ENCODE results near the gene GJD3. TPM values are rescaled to one million over a fixed set of nuclear protein-coding genes. Genes with fewer than 3 reads are reported as not detected.

Gene GJD3
- total and polyA plus RNA-seq, 9 of the 15 experiments (the other 6 are each of a cell fraction or from before 2014, with no cell fraction given): 0.17 to 0.38 TPM; not detected in 7

DNA sequence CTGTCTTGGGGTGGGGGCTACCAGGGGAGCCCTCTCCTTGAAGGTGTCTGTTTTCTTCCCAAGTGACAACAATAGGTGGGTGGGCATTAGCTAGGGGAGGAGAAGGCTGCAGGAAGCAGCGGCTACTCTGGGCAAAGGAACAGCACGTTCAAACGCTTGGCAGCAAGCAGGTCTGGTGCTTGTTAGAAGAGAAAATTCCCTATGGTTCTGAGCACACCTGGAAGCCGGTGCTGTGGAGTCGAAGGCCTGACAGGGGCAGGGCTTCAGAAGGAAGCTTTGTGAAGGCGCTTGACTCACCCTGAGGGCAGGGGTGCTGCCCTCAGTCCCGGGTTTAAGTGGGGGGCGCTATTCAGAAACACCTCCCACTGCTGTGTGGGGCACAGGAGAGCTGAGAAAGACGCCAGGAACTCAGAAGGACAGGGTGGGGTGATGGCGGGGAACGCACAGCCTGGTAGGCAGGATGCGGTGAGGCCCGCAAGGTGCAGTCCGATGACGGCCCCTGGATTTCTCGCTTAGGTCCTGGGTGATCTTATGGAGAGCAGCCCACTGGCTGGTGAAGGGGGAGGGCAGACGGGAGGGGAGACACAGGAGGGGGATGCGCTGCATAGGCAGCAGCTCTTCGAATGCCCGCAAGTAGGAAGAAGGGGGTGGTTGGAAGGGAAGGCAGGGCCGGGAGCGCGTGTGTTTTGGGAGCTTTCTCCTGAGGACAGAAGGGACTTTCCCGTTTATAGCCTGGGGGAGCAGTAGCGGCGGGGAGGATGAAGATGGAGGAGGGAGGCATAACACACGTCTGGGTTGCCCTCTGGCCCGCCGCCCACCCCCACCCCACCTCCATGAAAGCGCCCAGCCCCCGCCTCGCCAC is 3.2 kb downstream of the GJD3 start:
- no peak overlapping the region for H3K4me2 ChIP-seq (ENCODE audit: insufficient read depth, low read length)
- TF ChIP-seq, protein P1, sequence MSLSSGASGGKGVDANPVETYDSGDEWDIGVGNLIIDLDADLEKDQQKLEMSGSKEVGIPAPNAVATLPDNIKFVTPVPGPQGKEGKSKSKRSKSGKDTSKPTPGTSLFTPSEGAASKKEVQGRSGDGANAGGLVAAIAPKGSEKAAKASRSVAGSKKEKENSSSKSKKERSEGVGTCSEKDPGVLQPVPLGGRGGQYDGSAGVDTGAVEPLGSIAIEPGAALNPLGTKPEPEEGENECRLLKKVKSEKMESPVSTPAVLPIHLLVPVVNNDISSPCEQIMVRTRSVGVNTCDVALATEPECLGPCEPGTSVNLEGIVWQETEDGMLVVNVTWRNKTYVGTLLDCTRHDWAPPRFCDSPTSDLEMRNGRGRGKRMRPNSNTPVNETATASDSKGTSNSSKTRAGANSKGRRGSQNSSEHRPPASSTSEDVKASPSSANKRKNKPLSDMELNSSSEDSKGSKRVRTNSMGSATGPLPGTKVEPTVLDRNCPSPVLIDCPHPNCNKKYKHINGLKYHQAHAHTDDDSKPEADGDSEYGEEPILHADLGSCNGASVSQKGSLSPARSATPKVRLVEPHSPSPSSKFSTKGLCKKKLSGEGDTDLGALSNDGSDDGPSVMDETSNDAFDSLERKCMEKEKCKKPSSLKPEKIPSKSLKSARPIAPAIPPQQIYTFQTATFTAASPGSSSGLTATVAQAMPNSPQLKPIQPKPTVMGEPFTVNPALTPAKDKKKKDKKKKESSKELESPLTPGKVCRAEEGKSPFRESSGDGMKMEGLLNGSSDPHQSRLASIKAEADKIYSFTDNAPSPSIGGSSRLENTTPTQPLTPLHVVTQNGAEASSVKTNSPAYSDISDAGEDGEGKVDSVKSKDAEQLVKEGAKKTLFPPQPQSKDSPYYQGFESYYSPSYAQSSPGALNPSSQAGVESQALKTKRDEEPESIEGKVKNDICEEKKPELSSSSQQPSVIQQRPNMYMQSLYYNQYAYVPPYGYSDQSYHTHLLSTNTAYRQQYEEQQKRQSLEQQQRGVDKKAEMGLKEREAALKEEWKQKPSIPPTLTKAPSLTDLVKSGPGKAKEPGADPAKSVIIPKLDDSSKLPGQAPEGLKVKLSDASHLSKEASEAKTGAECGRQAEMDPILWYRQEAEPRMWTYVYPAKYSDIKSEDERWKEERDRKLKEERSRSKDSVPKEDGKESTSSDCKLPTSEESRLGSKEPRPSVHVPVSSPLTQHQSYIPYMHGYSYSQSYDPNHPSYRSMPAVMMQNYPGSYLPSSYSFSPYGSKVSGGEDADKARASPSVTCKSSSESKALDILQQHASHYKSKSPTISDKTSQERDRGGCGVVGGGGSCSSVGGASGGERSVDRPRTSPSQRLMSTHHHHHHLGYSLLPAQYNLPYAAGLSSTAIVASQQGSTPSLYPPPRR (CRISPR knock-in tag; IDR thresholded peaks at IDR 0.05; ENCODE audit: borderline replicate concordance): no peak
- TF ChIP-seq C11orf30 (IDR thresholded peaks at IDR 0.05; ENCODE audit: low read depth) (no peak), ZFPM2 (CRISPR knock-in tag; IDR thresholded peaks at IDR 0.05) (no peak), BCOR (IDR thresholded peaks at IDR 0.05) (no peak)
- TF ChIP-seq, protein P2, sequence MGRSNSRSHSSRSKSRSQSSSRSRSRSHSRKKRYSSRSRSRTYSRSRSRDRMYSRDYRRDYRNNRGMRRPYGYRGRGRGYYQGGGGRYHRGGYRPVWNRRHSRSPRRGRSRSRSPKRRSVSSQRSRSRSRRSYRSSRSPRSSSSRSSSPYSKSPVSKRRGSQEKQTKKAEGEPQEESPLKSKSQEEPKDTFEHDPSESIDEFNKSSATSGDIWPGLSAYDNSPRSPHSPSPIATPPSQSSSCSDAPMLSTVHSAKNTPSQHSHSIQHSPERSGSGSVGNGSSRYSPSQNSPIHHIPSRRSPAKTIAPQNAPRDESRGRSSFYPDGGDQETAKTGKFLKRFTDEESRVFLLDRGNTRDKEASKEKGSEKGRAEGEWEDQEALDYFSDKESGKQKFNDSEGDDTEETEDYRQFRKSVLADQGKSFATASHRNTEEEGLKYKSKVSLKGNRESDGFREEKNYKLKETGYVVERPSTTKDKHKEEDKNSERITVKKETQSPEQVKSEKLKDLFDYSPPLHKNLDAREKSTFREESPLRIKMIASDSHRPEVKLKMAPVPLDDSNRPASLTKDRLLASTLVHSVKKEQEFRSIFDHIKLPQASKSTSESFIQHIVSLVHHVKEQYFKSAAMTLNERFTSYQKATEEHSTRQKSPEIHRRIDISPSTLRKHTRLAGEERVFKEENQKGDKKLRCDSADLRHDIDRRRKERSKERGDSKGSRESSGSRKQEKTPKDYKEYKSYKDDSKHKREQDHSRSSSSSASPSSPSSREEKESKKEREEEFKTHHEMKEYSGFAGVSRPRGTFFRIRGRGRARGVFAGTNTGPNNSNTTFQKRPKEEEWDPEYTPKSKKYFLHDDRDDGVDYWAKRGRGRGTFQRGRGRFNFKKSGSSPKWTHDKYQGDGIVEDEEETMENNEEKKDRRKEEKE (IDR thresholded peaks at IDR 0.05; ENCODE audit: borderline replicate concordance in 1 of 2, control insufficient read depth in 1 of 2, low read depth in 2 of 2, low read length in 1 of 2): no peak
- TF ChIP-seq, protein P3, sequence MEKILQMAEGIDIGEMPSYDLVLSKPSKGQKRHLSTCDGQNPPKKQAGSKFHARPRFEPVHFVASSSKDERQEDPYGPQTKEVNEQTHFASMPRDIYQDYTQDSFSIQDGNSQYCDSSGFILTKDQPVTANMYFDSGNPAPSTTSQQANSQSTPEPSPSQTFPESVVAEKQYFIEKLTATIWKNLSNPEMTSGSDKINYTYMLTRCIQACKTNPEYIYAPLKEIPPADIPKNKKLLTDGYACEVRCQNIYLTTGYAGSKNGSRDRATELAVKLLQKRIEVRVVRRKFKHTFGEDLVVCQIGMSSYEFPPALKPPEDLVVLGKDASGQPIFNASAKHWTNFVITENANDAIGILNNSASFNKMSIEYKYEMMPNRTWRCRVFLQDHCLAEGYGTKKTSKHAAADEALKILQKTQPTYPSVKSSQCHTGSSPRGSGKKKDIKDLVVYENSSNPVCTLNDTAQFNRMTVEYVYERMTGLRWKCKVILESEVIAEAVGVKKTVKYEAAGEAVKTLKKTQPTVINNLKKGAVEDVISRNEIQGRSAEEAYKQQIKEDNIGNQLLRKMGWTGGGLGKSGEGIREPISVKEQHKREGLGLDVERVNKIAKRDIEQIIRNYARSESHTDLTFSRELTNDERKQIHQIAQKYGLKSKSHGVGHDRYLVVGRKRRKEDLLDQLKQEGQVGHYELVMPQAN (IDR thresholded peaks at IDR 0.05; ENCODE audit: borderline replicate concordance): no peak
- TF ChIP-seq, protein P4, sequence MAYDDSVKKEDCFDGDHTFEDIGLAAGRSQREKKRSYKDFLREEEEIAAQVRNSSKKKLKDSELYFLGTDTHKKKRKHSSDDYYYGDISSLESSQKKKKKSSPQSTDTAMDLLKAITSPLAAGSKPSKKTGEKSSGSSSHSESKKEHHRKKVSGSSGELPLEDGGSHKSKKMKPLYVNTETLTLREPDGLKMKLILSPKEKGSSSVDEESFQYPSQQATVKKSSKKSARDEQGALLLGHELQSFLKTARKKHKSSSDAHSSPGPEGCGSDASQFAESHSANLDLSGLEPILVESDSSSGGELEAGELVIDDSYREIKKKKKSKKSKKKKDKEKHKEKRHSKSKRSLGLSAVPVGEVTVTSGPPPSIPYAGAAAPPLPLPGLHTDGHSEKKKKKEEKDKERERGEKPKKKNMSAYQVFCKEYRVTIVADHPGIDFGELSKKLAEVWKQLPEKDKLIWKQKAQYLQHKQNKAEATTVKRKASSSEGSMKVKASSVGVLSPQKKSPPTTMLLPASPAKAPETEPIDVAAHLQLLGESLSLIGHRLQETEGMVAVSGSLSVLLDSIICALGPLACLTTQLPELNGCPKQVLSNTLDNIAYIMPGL (CRISPR knock-in tag; IDR thresholded peaks at IDR 0.05): no peak

More for the DNA sequence above, 3.2 kb downstream of the GJD3 start:
- H3K9ac ChIP-seq (ENCODE audit: insufficient read depth in 1 of 2, low read depth in 2 of 2, low read length in 2 of 2): peak overlapping the region in 1 of 2 experiments; percentile 6; a peak in 1 of 4 replicates
- no peaks in the 10 kb centered on the region for H3K9me3 ChIP-seq (replicated peaks; ENCODE audit: control insufficient read depth, insufficient read depth, low read depth, low read length)
- no peak overlapping the region for H2AFZ ChIP-seq (ENCODE audit: low read depth, low read length)
- no peaks in the 10 kb centered on the region for H4K20me1 ChIP-seq (replicated peaks; ENCODE audit: control insufficient read depth, insufficient read depth, low read length)
- no peak for DNase-seq (ENCODE audit: extremely low read depth in 1 of 4, low spot score in 3 of 4)
- in situ Hi-C loops (cut with MboI): loop anchor here (5.0 kb wide), 1 partner anchor 176 kb away; no protein-coding TSS in a partner anchor
- intact Hi-C loops (cut with micrococcal nuclease): loop anchor here (10.0 kb wide), 1 partner anchor 114 kb away; no protein-coding TSS in a partner anchor
- H3K4me1 ChIP-seq (replicated peaks in 1 of 2; ENCODE audit: control insufficient read depth in 2 of 2, insufficient read depth in 2 of 2, low read length in 2 of 2): peaks cover 3 to 51% of the 10 kb centered on the region in 2 experiments; a peak in 3 of 5 replicates
- POLR2A ChIA-PET: interaction anchor here (0.5 to 1.5 kb wide), 3 partner anchors 35 to 100 kb away, joined by 3 to 4 read pairs (median 3); no protein-coding TSS in a partner anchor
- no peak for ATAC-seq
- CTCF ChIA-PET (ENCODE audit: low intra/inter-chr PET ratio): interaction anchor here (0.6 to 1.7 kb wide), 3 partner anchors 109 to 431 kb away, joined by 3 to 8 read pairs (median 3); no protein-coding TSS in a partner anchor
- H3K9me1 ChIP-seq (ENCODE audit: control insufficient read depth, insufficient read depth, low read length): no peaks in the 10 kb centered on the region
- no peak for FAIRE-seq
- H3K27me3 ChIP-seq (ENCODE audit: control insufficient read depth in 2 of 2, insufficient read depth in 2 of 2, low read length in 2 of 2): no peaks in the 10 kb centered on the region
- no TSS peak for BruUV-seq (replicated peaks)
- H3K79me2 ChIP-seq (ENCODE audit: control insufficient read depth, insufficient read depth, low read length): peaks cover 7% of the 10 kb centered on the region; the same call in 2 of the 3 replicates
- no peak overlapping the region for H3K4me3 ChIP-seq
- no peak overlapping the region for H3K27ac ChIP-seq (ENCODE audit: extremely low read depth, low read depth, low read length)
- 52% methylated on average over 25 of the region's 32 CpGs for WGBS (ENCODE audit: insufficient coverage, low coverage, missing lambda C conversion rate)
- peaks cover 2% of the 10 kb centered on the region; the same call in 1 of the 3 replicates for H3K36me3 ChIP-seq (ENCODE audit: control insufficient read depth, insufficient read depth, low read length)

Data from K562 (cell line).